ENCODE results near the gene TDRD3. TPM values are rescaled to one million over a fixed set of nuclear protein-coding genes. Genes with fewer than 3 reads are reported as not detected.

The TDRD3 gene
- total RNA-seq, 1 experiment from 2014 or later = 5.8 TPM

DNA sequence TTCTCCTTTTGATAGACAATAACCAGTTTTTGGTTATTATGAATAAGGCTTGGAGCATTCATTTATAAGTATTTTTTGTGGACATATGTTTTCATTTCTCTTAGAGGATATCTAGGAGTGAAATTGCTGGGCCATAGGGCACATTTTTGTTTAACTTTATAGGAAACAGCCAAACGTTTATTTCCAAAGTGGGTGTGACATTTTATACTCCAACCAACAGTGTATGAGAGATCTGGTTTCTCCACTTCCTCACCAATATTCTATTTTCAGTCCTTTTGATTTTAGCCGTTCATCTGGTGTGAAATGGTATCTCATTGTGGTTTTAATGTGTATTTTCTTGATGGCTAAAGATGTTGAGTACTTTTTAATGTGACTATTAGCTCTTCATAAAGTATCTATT lies 21.9 kb downstream of the TDRD3 start:
- no peaks in the 10 kb centered on the region for H4K20me1 ChIP-seq (ENCODE audit: low read length)
- H3K4me1 ChIP-seq (ENCODE audit: insufficient read depth, low read length) = no peaks in the 10 kb centered on the region
- H3K9me2 ChIP-seq (replicated peaks; ENCODE audit: low read length) = no peaks in the 10 kb centered on the region
- DNase-seq = no peak
- H3K4me3 ChIP-seq (ENCODE audit: low read length) = no peak overlapping the region
- no peaks in the 10 kb centered on the region for H3K27me3 ChIP-seq (ENCODE audit: low read length)
- no peaks in the 10 kb centered on the region for H3F3A ChIP-seq (ENCODE audit: low read length, unreplicated experiment)
- intact Hi-C loops (cut with micrococcal nuclease) = no loop called here
- H3K9ac ChIP-seq (ENCODE audit: low read length) = no peak overlapping the region
- H2AFZ ChIP-seq (ENCODE audit: low read length) = no peak overlapping the region
- ChIA-PET CTCF (no interaction called here), POLR2A (ENCODE audit: unreplicated experiment) (no interaction called here)
- no peak overlapping the region for H3K27ac ChIP-seq (ENCODE audit: low read length)
- H3K9me3 ChIP-seq (ENCODE audit: low read length) = no peaks in the 10 kb centered on the region
- no peaks in the 10 kb centered on the region for H3K79me2 ChIP-seq (ENCODE audit: low read length)
- BruUV-seq (replicated peaks) = no TSS peak
- H3K4me2 ChIP-seq (ENCODE audit: low read length) = no peak overlapping the region
- no peak for TF ChIP-seq EZH2 (IDR thresholded peaks at IDR 0.05; ENCODE audit: low read length, unreplicated experiment)
- TF ChIP-seq, protein P1, sequence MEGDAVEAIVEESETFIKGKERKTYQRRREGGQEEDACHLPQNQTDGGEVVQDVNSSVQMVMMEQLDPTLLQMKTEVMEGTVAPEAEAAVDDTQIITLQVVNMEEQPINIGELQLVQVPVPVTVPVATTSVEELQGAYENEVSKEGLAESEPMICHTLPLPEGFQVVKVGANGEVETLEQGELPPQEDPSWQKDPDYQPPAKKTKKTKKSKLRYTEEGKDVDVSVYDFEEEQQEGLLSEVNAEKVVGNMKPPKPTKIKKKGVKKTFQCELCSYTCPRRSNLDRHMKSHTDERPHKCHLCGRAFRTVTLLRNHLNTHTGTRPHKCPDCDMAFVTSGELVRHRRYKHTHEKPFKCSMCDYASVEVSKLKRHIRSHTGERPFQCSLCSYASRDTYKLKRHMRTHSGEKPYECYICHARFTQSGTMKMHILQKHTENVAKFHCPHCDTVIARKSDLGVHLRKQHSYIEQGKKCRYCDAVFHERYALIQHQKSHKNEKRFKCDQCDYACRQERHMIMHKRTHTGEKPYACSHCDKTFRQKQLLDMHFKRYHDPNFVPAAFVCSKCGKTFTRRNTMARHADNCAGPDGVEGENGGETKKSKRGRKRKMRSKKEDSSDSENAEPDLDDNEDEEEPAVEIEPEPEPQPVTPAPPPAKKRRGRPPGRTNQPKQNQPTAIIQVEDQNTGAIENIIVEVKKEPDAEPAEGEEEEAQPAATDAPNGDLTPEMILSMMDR (conservative IDR thresholded peaks at IDR 0.05; ENCODE audit: low read depth, low read length) = no peak
- no peak for TF ChIP-seq EZH2phosphoT487 (IDR thresholded peaks at IDR 0.05; ENCODE audit: borderline replicate concordance, low read length)
- ATAC-seq = no peak
- no peaks in the 10 kb centered on the region for H3K36me3 ChIP-seq (ENCODE audit: low read depth, low read length)

DNA sequence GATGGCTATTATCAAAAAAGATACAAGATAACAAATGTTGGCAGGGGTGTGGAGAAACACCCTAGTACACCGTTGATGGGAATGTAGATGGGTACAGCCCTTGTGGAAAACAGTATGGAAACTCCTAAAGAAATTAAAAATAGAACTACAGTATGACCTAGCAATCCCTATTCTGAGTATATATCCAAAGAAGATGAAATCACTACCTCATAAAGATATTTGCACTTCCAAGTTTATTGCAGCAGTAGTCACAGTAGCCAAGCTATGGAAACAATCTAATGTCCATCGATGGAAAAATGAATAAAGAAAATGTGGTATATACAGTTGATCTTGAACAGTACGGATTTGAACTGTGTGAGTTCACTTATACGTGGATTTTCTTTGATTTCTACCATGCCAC lies 28.3 kb downstream of the TDRD3 start:
- ChIA-PET POLR2A (ENCODE audit: unreplicated experiment) (no interaction called here), CTCF (no interaction called here)
- BruUV-seq (replicated peaks) = no TSS peak
- no peak overlapping the region for H3K4me3 ChIP-seq (ENCODE audit: low read length)
- intact Hi-C loops (cut with micrococcal nuclease) = no loop called here
- H3K27ac ChIP-seq (ENCODE audit: low read length) = no peak overlapping the region
- H3K9me3 ChIP-seq (ENCODE audit: low read length) = no peaks in the 10 kb centered on the region
- no peaks in the 10 kb centered on the region for H3K36me3 ChIP-seq (ENCODE audit: low read depth, low read length)
- no peaks in the 10 kb centered on the region for H3K4me1 ChIP-seq (ENCODE audit: insufficient read depth, low read length)
- TF ChIP-seq EZH2phosphoT487 (IDR thresholded peaks at IDR 0.05; ENCODE audit: borderline replicate concordance, low read length) (no peak), EZH2 (IDR thresholded peaks at IDR 0.05; ENCODE audit: low read length, unreplicated experiment) (no peak)
- TF ChIP-seq, protein P1 (conservative IDR thresholded peaks at IDR 0.05; ENCODE audit: low read depth, low read length) = no peak
- no peak overlapping the region for H2AFZ ChIP-seq (ENCODE audit: low read length)
- no peak overlapping the region for H3K9ac ChIP-seq (ENCODE audit: low read length)
- no peaks in the 10 kb centered on the region for H3K79me2 ChIP-seq (ENCODE audit: low read length)
- H3K9me2 ChIP-seq (replicated peaks; ENCODE audit: low read length) = no peaks in the 10 kb centered on the region
- ATAC-seq (peak; percentile 87), DNase-seq (no peak)
- H3F3A ChIP-seq (ENCODE audit: low read length, unreplicated experiment) = no peaks in the 10 kb centered on the region
- H3K27me3 ChIP-seq (ENCODE audit: low read length) = no peaks in the 10 kb centered on the region
- H4K20me1 ChIP-seq (ENCODE audit: low read length) = no peaks in the 10 kb centered on the region
- no peak overlapping the region for H3K4me2 ChIP-seq (ENCODE audit: low read length)

DNA sequence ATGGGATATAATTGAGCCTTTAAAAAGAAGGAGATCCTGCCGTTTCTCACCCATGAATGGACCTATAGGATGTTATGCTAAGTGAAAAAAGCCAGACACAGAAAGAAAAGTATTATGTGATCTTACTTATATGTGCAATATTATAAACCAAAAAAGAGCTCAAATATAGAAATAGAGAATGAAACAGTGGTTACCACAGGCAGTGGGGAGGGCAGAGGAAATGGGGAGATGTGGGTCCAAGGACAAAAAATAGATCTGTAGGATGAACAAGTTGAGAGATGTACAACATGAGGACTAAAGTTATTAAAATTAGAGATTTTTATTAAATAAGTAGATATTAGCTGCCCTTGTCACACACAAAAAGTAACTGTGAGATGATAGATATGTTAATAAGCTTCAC lies 29.1 kb downstream of the TDRD3 start:
- Histone ChIP-seq H4K20me1 (ENCODE audit: low read length) (no peaks in the 10 kb centered on the region), H3K4me2 (ENCODE audit: low read length) (no peak overlapping the region), H3K27ac (ENCODE audit: low read length) (no peak overlapping the region), H3K27me3 (ENCODE audit: low read length) (no peaks in the 10 kb centered on the region), H3K79me2 (ENCODE audit: low read length) (no peaks in the 10 kb centered on the region), H3F3A (ENCODE audit: low read length, unreplicated experiment) (no peaks in the 10 kb centered on the region), H3K9me3 (ENCODE audit: low read length) (no peaks in the 10 kb centered on the region), H2AFZ (ENCODE audit: low read length) (no peak overlapping the region), H3K9me2 (replicated peaks; ENCODE audit: low read length) (no peaks in the 10 kb centered on the region), H3K9ac (ENCODE audit: low read length) (no peak overlapping the region), H3K4me3 (ENCODE audit: low read length) (no peak overlapping the region), H3K36me3 (ENCODE audit: low read depth, low read length) (no peaks in the 10 kb centered on the region; the same call in 1 of the 2 replicates), H3K4me1 (ENCODE audit: insufficient read depth, low read length) (no peaks in the 10 kb centered on the region)
- ChIA-PET CTCF (interaction anchor here (0.6 kb wide), 1 partner anchor 9 kb away, joined by 3 read pairs; no protein-coding TSS in a partner anchor), POLR2A (ENCODE audit: unreplicated experiment) (no interaction called here)
- TF ChIP-seq, protein P1 (conservative IDR thresholded peaks at IDR 0.05; ENCODE audit: low read depth, low read length) = no peak
- no peak for TF ChIP-seq EZH2 (IDR thresholded peaks at IDR 0.05; ENCODE audit: low read length, unreplicated experiment)
- no peak for TF ChIP-seq EZH2phosphoT487 (IDR thresholded peaks at IDR 0.05; ENCODE audit: borderline replicate concordance, low read length)
- no TSS peak for BruUV-seq (replicated peaks)
- intact Hi-C loops (cut with micrococcal nuclease) = no loop called here
- DNase-seq (no peak), ATAC-seq (no peak)
